GM18519 (cell line): ENCODE results near the gene IFT43.

Source experiments
- ATAC-seq: cut with Tn5 transposase; IDR thresholded peaks from one replicate; pipeline ENCODE4 v1.9.1; 2021; ENCODE audit warnings: mild to moderate bottlenecking, moderate library complexity; ENCODE audit not compliant: unreplicated experiment, low FRiP score

Gene IFT43

GRCh38 chr14:75985618-75986438 is at the start of gene IFT43:
Gene IFT43, plus strand, starts transcription at chr14:75985763. Its CDS starts 24 bp downstream, at chr14:75985787.
- ATAC-seq = no peak

- ATAC-seq = no peak
Measured at GRCh38 chr14:75939200-75939599, 46.4 kb upstream of the IFT43 start.

GRCh38 chr14:75941030-75941429 is 44.5 kb upstream of the IFT43 start:
- ATAC-seq = no peak

- no peak for ATAC-seq
Measured at GRCh38 chr14:75944607-75945241, 40.8 kb upstream of the IFT43 start.

GRCh38 chr14:75946785-75947184 is 38.8 kb upstream of the IFT43 start:
- ATAC-seq = no peak

- no peak for ATAC-seq
Measured at GRCh38 chr14:75952489-75952888, 33.1 kb upstream of the IFT43 start.

- no peak for ATAC-seq
Measured at GRCh38 chr14:75959031-75959430, 26.5 kb upstream of the IFT43 start.

GRCh38 chr14:75960231-75960630 is 25.3 kb upstream of the IFT43 start:
- ATAC-seq = no peak

- no peak for ATAC-seq
Measured at GRCh38 chr14:75961662-75962061, 23.9 kb upstream of the IFT43 start.

GRCh38 chr14:75967866-75968265 is 17.7 kb upstream of the IFT43 start:
- no peak for ATAC-seq

GRCh38 chr14:75968456-75968855 is 17.1 kb upstream of the IFT43 start:
- no peak for ATAC-seq

GRCh38 chr14:75969126-75969525 is 16.4 kb upstream of the IFT43 start:
- ATAC-seq = no peak

GRCh38 chr14:75969891-75970290 is 15.7 kb upstream of the IFT43 start:
- ATAC-seq = no peak

- ATAC-seq = no peak
Measured at GRCh38 chr14:75970989-75971388, 14.6 kb upstream of the IFT43 start.

- ATAC-seq = no peak
Measured at GRCh38 chr14:75971509-75971908, 14.1 kb upstream of the IFT43 start.

GRCh38 chr14:75972801-75973421 is 12.7 kb upstream of the IFT43 start:
- ATAC-seq = no peak

GRCh38 chr14:75976826-75977581 is 8.6 kb upstream of the IFT43 start:
- ATAC-seq = no peak

- no peak for ATAC-seq
Measured at GRCh38 chr14:75977582-75977943, 8.0 kb upstream of the IFT43 start.

GRCh38 chr14:75978249-75978731 is 7.3 kb upstream of the IFT43 start:
- no peak for ATAC-seq

GRCh38 chr14:75979071-75979571 is 6.4 kb upstream of the IFT43 start:
- ATAC-seq = no peak
